ENCODE data around the gene CD9. TPM values are rescaled to one million over a fixed set of nuclear protein-coding genes. Genes with fewer than 3 reads are reported as not detected.

CD9 gene
- total RNA-seq, 3 donors from 2014 or later (not counting 1 experiment from before 2014, with no cell fraction given): 2.1 to 55.9 (median 8.0) TPM

- DNase-seq (no peak), ATAC-seq (no peak)
- Histone ChIP-seq H3K4me3 (ENCODE audit: low read length) (no peak overlapping the region), H3K9me3 (ENCODE audit: control insufficient read depth, insufficient read depth, low read length) (no peaks in the 10 kb centered on the region), H3K27ac (ENCODE audit: low read length) (no peak overlapping the region), H3K36me3 (ENCODE audit: control insufficient read depth, insufficient read depth, low read length) (no peaks in the 10 kb centered on the region), H3K27me3 (ENCODE audit: control insufficient read depth, insufficient read depth, low read length) (no peaks in the 10 kb centered on the region), H3K4me1 (ENCODE audit: control insufficient read depth, insufficient read depth, low read length) (peaks cover 4% of the 10 kb centered on the region)
- Mint-ChIP-seq H3K9me3 (no peaks in the 10 kb centered on the region), H3K4me3 (no peak overlapping the region), H3K36me3 (no peaks in the 10 kb centered on the region), H3K27me3 (ENCODE audit: low read depth in 2 of 2) (peaks cover 6 to 10% of the 10 kb centered on the region in 2 donors), H3K27ac (no peak overlapping the region), H3K4me1 (peaks cover 0 to 8% of the 10 kb centered on the region in 2 donors)
- intact Hi-C loops (cut with micrococcal nuclease): no loop called here
- 64% methylated on average over 17 of the region's 17 CpGs for WGBS (ENCODE audit: insufficient coverage)
- TF ChIP-seq CTCF (IDR thresholded peaks at IDR 0.05): no peak
Measured at GRCh38 chr12:6181583-6182278, 18.5 kb upstream of the CD9 start.

GRCh38 chr12:6182279-6182898 lies 17.8 kb upstream of the CD9 start:
- no peaks in the 10 kb centered on the region for H3K9me3 ChIP-seq (ENCODE audit: control insufficient read depth, insufficient read depth, low read length)
- intact Hi-C loops (cut with micrococcal nuclease): no loop called here
- DNase-seq (no peak), ATAC-seq (no peak)
- no peak overlapping the region for H3K4me3 ChIP-seq (ENCODE audit: low read length)
- peaks cover 0 to 8% of the 10 kb centered on the region in 2 donors for H3K4me1 Mint-ChIP-seq
- no peaks in the 10 kb centered on the region for H3K36me3 ChIP-seq (ENCODE audit: control insufficient read depth, insufficient read depth, low read length)
- H3K9me3 Mint-ChIP-seq: no peaks in the 10 kb centered on the region
- H3K27ac Mint-ChIP-seq: no peak overlapping the region
- H3K27me3 ChIP-seq (ENCODE audit: control insufficient read depth, insufficient read depth, low read length): no peaks in the 10 kb centered on the region
- WGBS (ENCODE audit: insufficient coverage): 46% methylated on average over 19 of the region's 19 CpGs
- H3K4me1 ChIP-seq (ENCODE audit: control insufficient read depth, insufficient read depth, low read length): peaks cover 4% of the 10 kb centered on the region
- H3K27me3 Mint-ChIP-seq (ENCODE audit: low read depth in 2 of 2): peaks cover 6 to 13% of the 10 kb centered on the region in 2 donors
- no peak for TF ChIP-seq CTCF (IDR thresholded peaks at IDR 0.05)
- H3K4me3 Mint-ChIP-seq: no peak overlapping the region
- H3K27ac ChIP-seq (ENCODE audit: low read length): no peak overlapping the region
- H3K36me3 Mint-ChIP-seq: no peaks in the 10 kb centered on the region

- H3K4me1 Mint-ChIP-seq: peaks cover 0 to 8% of the 10 kb centered on the region in 2 donors
- WGBS (ENCODE audit: insufficient coverage): 72% methylated on average over 7 of the region's 7 CpGs
- no peak for DNase-seq
- H3K36me3 ChIP-seq (ENCODE audit: control insufficient read depth, insufficient read depth, low read length): no peaks in the 10 kb centered on the region
- ATAC-seq: no peak
- H3K4me3 ChIP-seq (ENCODE audit: low read length): no peak overlapping the region
- peaks cover 16 to 19% of the 10 kb centered on the region in 2 donors for H3K27me3 Mint-ChIP-seq (ENCODE audit: low read depth in 2 of 2)
- no peaks in the 10 kb centered on the region for H3K36me3 Mint-ChIP-seq
- H3K9me3 Mint-ChIP-seq: no peaks in the 10 kb centered on the region
- intact Hi-C loops (cut with micrococcal nuclease): no loop called here
- H3K27ac ChIP-seq (ENCODE audit: low read length): no peak overlapping the region
- H3K27me3 ChIP-seq (ENCODE audit: control insufficient read depth, insufficient read depth, low read length): no peaks in the 10 kb centered on the region
- no peak overlapping the region for H3K27ac Mint-ChIP-seq
- H3K4me3 Mint-ChIP-seq: no peak overlapping the region
- no peaks in the 10 kb centered on the region for H3K9me3 ChIP-seq (ENCODE audit: control insufficient read depth, insufficient read depth, low read length)
- TF ChIP-seq CTCF (IDR thresholded peaks at IDR 0.05): no peak
- peaks cover 4% of the 10 kb centered on the region for H3K4me1 ChIP-seq (ENCODE audit: control insufficient read depth, insufficient read depth, low read length)
Measured at GRCh38 chr12:6183689-6184428, 16.3 kb upstream of the CD9 start.
